HG02970 (cell line): ENCODE measurements around the gene CEP68.

Experiments used
- ATAC-seq: cut with Tn5 transposase; IDR thresholded peaks from one replicate; pipeline ENCODE4 v1.9.1; 2021; ENCODE audit warnings: mild to moderate bottlenecking, moderate library complexity, moderate number of reproducible peaks; ENCODE audit not compliant: unreplicated experiment, low FRiP score

Gene CEP68

DNA sequence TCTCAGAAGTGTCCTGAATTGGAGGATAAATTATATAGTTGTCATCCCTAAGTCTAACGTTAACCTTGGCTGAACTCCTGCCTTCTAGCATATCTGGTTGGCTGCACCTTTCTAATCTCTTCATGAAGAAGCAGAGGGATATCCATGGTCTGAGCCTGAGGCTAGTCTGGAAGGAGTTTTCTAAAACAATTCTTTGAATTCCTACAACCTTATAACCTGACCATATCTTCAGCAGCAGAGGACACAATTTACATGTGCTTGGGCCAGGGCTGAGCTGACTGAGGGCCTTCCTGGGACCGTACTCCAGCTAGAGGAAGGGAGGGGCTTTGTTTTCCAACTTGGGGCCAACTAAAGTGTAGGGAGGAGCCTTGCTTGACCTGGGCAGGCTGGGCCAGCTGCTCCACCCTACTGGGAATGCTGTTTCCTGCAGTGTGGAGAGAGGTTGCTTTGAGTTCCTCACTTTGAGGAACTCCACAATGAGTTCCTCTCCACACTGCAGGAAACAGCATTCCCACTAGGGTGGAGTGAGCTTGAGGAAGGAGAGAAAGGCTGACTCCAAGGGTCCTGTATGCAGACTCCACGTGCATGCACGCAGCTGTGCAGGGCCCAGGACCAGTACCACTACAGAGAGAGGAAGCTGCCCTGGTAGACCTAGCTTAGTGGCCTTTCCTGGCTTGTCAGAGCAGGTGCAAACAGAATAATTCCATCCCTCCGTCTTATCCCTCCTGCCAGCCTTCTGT is 19.6 kb downstream of the CEP68 start:
- no peak for ATAC-seq

- ATAC-seq, result no peak
Measured at GRCh38 chr2:65076345-65076710, 20.1 kb downstream of the CEP68 start.

- ATAC-seq, result no peak
Measured at GRCh38 chr2:65077898-65078297, 21.7 kb downstream of the CEP68 start.

DNA sequence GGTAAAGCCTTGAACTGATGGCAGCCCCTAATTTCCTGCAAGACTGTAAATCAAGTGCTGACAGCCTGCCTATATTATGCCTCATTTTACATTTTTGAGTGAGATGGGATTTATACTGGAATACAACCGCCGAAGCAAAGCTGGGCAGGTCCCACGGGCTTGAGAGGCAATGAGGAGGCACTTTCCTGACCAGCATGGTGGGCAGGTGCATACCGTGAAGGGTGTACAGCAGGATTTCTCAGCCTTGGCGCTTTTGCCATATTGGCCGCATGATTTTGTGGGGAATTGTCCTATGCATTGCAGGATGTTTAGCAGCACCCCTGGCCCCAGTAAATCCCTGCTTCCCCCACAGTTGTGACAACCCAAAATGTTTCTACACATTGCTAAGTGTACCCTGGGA is 22.8 kb downstream of the CEP68 start:
- no peak for ATAC-seq

GRCh38 chr2:65081232-65081685 is 25.0 kb downstream of the CEP68 start:
- no peak for ATAC-seq

DNA sequence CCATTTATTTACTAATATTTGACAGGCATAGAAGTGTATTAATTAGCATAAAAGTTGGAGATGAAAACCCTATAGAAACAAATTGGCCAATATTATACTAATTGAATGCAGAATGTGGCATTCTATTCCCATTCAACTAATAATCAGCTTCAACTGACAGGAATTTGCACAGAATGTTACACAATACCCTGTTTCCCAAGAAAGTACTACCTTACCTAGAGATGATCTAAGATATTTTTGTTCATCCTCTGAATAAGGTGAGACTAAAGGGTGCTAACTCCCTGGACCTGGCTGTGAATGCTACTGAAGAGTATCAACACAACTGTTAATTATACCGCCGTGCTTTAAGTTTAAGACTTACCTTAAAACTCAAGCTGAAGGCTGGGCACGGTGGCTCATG is 28.9 kb downstream of the CEP68 start:
- ATAC-seq, result no peak

- ATAC-seq, result no peak
Measured at GRCh38 chr2:65092791-65093190, 36.6 kb downstream of the CEP68 start.

DNA sequence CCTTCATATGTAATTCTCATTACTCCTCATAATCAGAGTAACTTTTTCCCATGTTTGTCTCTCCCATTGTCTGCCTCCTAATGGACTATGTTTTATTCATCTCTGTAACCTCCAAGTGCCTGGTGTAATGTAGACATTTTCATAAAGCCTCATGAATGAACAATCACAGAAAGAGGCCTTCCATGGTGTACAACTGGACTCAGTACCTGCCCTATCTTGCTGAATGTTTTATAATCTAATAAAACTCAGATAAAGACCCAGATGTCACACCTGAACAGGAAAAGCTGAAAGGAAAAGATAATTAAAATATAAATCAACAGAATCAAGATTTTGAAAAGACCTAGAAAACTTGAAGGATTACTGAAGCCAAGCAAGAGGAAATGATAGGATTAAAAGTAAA is 37.0 kb downstream of the CEP68 start:
- no peak for ATAC-seq

GRCh38 chr2:65096948-65097347 is 40.7 kb downstream of the CEP68 start:
- ATAC-seq, result no peak

GRCh38 chr2:65097844-65098243 is 41.6 kb downstream of the CEP68 start:
- no peak for ATAC-seq

DNA sequence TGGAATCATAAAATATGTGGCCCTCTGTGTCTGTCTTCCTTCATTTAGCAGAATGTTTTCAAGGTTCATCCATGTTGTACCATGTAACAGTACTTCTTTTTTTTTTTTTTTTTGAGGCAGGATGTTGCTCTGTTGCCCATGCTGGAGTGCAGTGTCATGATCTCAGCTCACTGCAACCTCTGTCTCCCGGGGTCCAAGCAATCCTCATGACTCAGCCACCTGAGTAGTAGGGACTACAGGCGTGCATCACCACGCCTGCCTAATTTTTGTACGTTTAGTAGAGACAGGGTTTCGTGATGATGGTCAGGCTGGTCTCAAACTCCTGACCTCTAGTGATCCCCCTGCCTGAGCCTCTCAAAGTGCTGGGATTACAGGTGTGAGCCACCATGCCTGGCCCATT is 42.5 kb downstream of the CEP68 start:
- ATAC-seq, result no peak

GRCh38 chr2:65101071-65101470 is 44.9 kb downstream of the CEP68 start:
- no peak for ATAC-seq

DNA sequence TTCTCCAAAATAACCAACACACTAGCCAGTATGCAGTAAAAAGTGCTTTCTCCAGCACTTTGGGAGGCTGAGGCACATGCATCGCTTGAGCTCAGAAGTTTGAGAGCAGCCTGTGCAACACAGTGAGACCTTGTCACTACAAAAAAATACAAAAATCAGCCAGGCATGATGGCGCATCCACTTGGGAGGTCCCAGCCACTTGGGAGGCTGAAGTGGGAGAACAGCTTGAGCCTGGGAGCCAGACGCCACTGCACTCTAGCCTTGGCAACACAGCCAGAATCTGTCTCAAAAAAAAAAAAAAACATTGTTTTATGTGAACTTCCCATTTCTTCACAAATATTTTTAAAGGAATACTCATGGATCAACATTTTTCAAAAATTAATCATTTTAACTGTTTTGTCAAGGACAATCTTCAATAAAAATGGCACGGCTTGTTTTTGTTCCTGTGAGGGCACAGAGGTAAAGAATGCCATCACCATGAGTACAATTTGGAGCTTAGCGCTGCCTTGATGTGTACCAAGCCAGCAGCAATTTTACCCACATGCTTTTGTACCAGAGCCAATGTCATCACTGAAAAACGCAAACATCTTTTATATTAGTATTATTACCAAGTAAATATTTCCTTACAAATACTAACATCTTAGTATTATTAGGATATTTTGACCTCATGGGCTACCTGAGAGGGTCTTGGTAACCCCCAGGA is 46.9 kb downstream of the CEP68 start:
- ATAC-seq, result no peak

- no peak for ATAC-seq
Measured at GRCh38 chr2:65107530-65107929, 51.3 kb downstream of the CEP68 start.

GRCh38 chr2:65108780-65109179 is 52.6 kb downstream of the CEP68 start:
- ATAC-seq, result no peak

DNA sequence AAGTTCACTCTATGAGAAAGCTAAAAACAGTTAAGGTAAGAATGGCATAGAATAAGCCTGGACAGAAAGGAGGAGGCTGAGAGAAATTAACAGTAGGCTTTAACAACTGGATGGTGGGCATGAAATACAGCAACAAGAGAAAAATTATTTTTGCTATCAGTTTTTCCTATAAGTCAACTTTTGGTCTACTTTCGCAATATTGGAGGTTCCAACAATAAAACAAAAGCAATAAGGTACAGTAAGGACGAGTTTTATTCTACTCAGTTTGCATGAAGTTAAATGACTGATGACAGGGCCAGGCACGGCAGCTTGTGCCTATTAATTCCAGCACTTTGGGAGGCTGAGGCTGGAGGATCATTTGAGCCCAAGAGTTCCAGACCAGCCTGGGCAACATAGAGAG is 56.4 kb downstream of the CEP68 start:
- no peak for ATAC-seq

DNA sequence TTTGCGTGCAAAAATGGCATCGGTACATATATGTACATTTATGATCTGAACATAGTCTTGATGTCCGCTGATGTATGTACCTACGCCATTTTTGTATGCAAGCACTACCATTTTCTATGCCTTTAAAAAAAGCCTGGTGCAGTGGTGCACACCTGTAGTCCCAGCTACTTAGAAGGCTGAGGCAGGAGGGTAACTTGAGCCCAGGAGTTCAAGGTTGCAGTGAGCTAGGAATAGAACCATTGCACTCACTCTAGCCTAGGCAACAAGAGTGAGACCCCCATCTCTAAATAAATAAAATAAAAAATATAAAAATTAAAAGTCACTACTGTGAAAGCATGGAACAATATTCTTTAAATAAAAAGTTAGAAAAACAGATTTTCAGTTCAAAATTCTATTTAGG is 57.0 kb downstream of the CEP68 start:
- ATAC-seq, result no peak

DNA sequence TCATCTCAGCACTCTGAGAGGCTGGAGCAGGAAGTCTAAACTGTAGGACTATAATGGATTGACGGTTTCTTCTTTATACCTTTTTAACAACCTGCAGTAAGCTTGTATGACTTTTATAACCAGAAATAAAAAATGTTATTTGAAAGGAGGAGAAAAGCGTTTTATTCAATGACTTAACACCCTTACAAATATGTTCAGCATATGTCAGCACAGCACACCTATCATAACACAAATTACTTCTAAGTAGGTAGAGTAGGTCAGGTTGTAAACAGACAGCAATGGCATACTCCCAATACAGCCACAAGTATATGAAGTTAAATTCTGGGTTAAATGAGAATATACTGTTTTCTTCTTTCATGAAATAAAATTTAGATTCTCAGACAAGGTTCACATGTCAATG is 57.6 kb downstream of the CEP68 start:
- no peak for ATAC-seq

DNA sequence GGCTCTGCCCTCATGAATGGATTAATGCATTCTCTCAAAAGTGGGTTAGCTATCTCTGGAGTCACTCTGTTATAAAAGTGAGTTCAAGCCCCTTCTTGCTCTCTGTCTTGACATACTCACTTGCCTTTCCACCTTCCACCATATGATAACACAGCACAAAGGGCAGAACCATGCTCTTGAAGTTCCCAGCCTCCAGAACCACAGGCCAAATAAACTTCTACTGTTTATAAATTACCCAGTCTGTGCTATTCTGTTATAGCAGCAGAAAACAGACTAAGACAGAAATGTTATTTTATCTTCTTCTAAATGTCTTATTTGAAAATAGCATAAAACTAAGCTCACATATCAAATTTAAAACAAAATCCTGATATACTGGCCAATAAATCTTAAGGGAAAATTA is 58.7 kb downstream of the CEP68 start:
- no peak for ATAC-seq

DNA sequence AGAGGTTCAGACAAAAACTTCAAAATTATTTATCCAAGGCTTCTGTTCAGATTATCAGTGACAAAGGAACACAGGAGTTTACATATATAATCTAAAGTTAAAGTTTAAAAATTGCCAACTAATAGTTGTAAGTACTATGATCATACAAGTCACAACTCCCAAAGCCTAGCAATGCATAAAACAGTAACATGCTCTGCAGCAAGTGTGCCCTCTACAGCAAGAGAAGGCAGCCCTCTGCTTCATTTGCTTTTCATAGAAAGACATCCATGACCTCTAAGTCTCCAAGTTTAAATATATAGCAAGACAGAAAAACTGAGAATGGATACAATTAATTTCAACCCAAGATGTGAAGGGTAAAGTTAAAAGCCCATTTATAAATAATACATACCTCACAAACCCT is 60.4 kb downstream of the CEP68 start:
- no peak for ATAC-seq

GRCh38 chr2:65120990-65121693 is 64.9 kb downstream of the CEP68 start:
- no peak for ATAC-seq

GRCh38 chr2:65122313-65122712 is 66.1 kb downstream of the CEP68 start:
- no peak for ATAC-seq
